Calu3 (cell line): ENCODE results near the gene MTCL3.

Experiments used
- BruUV-seq: library from RNA; stranded (reverse); fragments of 400-500 nt; replicated peaks from 2 replicates; lab custom pipeline; 2021; lab: Mats Ljungman, UMichigan
- CTCF ChIA-PET: fragments of 300-600 bp; sonication (Branson Sonifier 250); formaldehyde crosslinking; loops from one replicate; lab custom pipeline; 2022; ENCODE audit warnings: antibody characterized with exemption; lab: Charles Lee
- DNase-seq: peaks from one replicate; pipeline ENCODE4 v3.0.0; 2022
- H3K27ac Mint-ChIP-seq: one replicate; pipeline ENCODE4 v1.8.0; 2022; ENCODE audit warnings: mixed read lengths; ENCODE audit not compliant: unreplicated experiment
- H3K27me3 Mint-ChIP-seq: one replicate; pipeline ENCODE4 v1.8.0; 2022; ENCODE audit warnings: mixed read lengths; ENCODE audit not compliant: unreplicated experiment
- H3K36me3 Mint-ChIP-seq: one replicate; pipeline ENCODE4 v1.8.0; 2022; ENCODE audit warnings: mild to moderate bottlenecking, moderate library complexity, mixed read lengths; ENCODE audit not compliant: insufficient read depth, unreplicated experiment
- H3K4me1 Mint-ChIP-seq: one replicate; pipeline ENCODE4 v1.8.0; 2022; ENCODE audit warnings: mild to moderate bottlenecking, low read depth, mixed read lengths; ENCODE audit not compliant: unreplicated experiment
- H3K4me3 Mint-ChIP-seq: one replicate; pipeline ENCODE4 v1.8.0; 2022; ENCODE audit warnings: mild to moderate bottlenecking, low read depth, moderate library complexity, mixed read lengths; ENCODE audit not compliant: unreplicated experiment
- H3K9me3 Mint-ChIP-seq: one replicate; pipeline ENCODE4 v1.8.0; 2022; ENCODE audit warnings: low read depth, mixed read lengths; ENCODE audit not compliant: unreplicated experiment
- CTCF ChIP-seq: fragments of 200-600 bp; IDR thresholded peaks from one replicate; pipeline ENCODE4 v1.8.0; 2022; ENCODE audit warnings: antibody characterized with exemption; ENCODE audit not compliant: unreplicated experiment
- intact Hi-C: fragments of 100-400 bp; cut with micrococcal nuclease; formaldehyde crosslinking; loops from one replicate; pipeline ENCODE4 v1.10.0; 2022; ENCODE audit not compliant: unreplicated experiment

The MTCL3 gene

DNA sequence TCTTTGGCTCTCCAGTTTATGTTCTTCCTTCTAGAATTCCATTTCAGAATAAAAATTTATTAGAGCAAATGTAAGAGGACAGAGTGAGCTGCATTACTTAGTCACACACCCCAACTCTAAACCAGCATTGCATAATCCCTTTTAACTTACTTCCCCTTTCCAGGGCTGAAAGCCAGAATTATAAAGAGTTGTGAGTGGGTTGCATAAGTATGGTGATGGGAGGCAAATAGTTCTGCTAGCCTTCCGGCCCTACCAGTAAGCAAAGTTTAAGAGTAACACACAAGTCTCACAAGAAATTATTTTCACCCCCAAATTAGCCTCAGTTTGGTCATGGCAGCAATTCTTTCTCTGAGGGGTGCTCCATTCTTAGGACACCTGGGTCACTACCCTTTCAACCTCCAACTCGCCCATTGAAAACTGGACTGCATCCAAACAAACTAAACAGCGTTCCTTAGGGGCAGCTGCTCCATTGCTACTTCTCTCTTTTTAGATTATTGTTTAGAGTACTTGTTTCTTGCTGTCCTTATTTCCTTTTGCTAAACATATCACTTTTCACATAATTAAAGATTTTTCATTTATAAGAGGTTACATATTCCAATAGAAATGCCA is 61.6 kb downstream of the MTCL3 start:
- DNase-seq, result no peak
- Mint-ChIP-seq H3K9me3 (no peaks in the 10 kb centered on the region), H3K4me3 (no peak overlapping the region), H3K36me3 (no peaks in the 10 kb centered on the region), H3K27ac (no peak overlapping the region), H3K27me3 (no peaks in the 10 kb centered on the region), H3K4me1 (no peaks in the 10 kb centered on the region)
- no TSS peak for BruUV-seq
- CTCF ChIA-PET, result interaction anchor here (1.2 kb wide), 1 partner anchor 24 kb away, joined by 3 read pairs; no protein-coding TSS in a partner anchor
- intact Hi-C loops, result no loop called here
- TF ChIP-seq CTCF, result no peak

GRCh38 chr6:127456465-127456864 is 62.7 kb downstream of the MTCL3 start:
- no peak overlapping the region for H3K27ac Mint-ChIP-seq
- H3K9me3 Mint-ChIP-seq, result no peaks in the 10 kb centered on the region
- H3K4me1 Mint-ChIP-seq, result no peaks in the 10 kb centered on the region
- no peak overlapping the region for H3K4me3 Mint-ChIP-seq
- intact Hi-C loops, result no loop called here
- DNase-seq, result no peak
- CTCF ChIA-PET, result no interaction called here
- no peaks in the 10 kb centered on the region for H3K27me3 Mint-ChIP-seq
- BruUV-seq, result no TSS peak
- TF ChIP-seq CTCF, result no peak
- H3K36me3 Mint-ChIP-seq, result no peaks in the 10 kb centered on the region

- intact Hi-C loops, result no loop called here
- Mint-ChIP-seq H3K27me3 (no peaks in the 10 kb centered on the region), H3K4me3 (no peak overlapping the region), H3K9me3 (no peaks in the 10 kb centered on the region), H3K27ac (no peak overlapping the region), H3K36me3 (no peaks in the 10 kb centered on the region), H3K4me1 (no peaks in the 10 kb centered on the region)
- BruUV-seq, result no TSS peak
- CTCF ChIA-PET, result no interaction called here
- no peak for DNase-seq
- TF ChIP-seq CTCF, result no peak
Measured at GRCh38 chr6:127453845-127454619, 65.1 kb downstream of the MTCL3 start.

- intact Hi-C loops, result no loop called here
- CTCF ChIA-PET, result no interaction called here
- Mint-ChIP-seq H3K4me3 (no peak overlapping the region), H3K4me1 (no peaks in the 10 kb centered on the region), H3K27me3 (no peaks in the 10 kb centered on the region), H3K27ac (no peak overlapping the region), H3K36me3 (no peaks in the 10 kb centered on the region), H3K9me3 (no peaks in the 10 kb centered on the region)
- TF ChIP-seq CTCF, result no peak
- no peak for DNase-seq
- BruUV-seq, result no TSS peak
Measured at GRCh38 chr6:127452803-127453202, 66.3 kb downstream of the MTCL3 start.
